ENCODE results near the gene FILIP1L. TPM values are rescaled to one million over a fixed set of nuclear protein-coding genes. Genes with fewer than 3 reads are reported as not detected.

FILIP1L gene
- total RNA-seq, 2 experiments from 2014 or later: 1.5 to 1.7 TPM

DNA sequence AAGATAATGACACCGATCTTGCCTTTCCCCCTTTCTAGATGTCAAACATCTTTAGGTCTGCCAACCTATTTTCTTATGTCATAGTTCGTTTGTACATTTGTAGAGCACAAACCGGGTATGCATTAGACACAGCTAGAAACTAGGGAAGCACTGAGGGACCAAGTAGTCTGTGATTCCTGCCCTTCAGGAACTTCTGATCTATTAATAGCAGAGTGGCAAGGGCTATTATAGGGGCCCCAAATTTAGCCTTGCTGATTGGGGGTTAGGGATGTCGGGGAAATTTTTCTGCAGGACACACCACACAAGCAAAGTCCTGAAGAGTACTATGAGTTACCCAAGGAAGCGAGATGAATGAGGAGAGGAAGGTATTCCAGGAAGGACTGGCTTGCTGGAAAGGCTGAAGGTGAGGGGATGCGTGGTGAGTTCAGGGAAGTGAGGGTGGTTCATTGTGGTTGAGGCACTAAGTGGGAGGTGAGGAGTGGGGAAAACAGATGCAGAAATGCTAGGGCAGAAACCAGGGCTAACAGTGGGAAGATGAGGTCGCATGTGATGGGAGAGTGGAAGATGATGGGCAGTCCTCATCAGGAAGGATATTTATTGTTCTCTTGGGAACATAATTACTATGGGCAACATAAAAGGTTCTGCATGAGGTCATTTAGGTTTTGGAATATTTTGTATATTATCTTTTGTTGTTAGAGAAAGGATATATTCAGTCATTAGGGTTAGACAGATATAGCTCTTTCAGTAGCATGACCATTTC is 152.4 kb downstream of the FILIP1L start:
- ATAC-seq (no peak), DNase-seq (no peak)
- no peak overlapping the region for H3K4me3 Mint-ChIP-seq
- no peaks in the 10 kb centered on the region for H3K27me3 Mint-ChIP-seq (ENCODE audit: low read depth)
- H3K27ac Mint-ChIP-seq: no peak overlapping the region
- H3K4me1 Mint-ChIP-seq (ENCODE audit: low read depth): peaks cover 7% of the 10 kb centered on the region
- H3K9me3 Mint-ChIP-seq (ENCODE audit: insufficient read depth): no peaks in the 10 kb centered on the region
- CTCF ChIA-PET: interaction anchor here (1.0 kb wide), 1 partner anchor 11 kb away, joined by 3 read pairs; no protein-coding TSS in a partner anchor
- H3K36me3 Mint-ChIP-seq (ENCODE audit: low read depth): no peaks in the 10 kb centered on the region
- POLR2A ChIA-PET: no interaction called here

DNA sequence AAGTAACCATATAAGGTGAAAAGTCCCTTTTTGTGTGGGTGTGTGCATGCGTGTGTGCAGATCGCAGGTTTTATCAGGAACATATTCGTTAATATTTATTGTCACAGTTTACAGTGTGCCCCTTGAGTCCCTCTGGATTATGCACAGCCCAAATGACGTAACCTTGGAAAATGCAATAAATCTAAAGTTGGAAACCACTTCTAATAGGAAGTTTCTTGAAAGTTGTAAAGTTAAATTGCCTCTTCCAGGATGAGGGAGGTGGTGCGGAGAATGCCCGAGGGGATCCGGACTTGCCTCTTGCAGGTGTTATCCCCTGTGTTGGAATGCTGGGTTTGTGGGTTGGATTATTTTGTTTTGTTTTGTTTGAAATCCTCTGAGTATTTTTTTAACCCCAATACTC is 153.4 kb downstream of the FILIP1L start:
- Mint-ChIP-seq H3K27me3 (ENCODE audit: low read depth) (no peaks in the 10 kb centered on the region), H3K36me3 (ENCODE audit: low read depth) (no peaks in the 10 kb centered on the region), H3K4me3 (no peak overlapping the region), H3K27ac (no peak overlapping the region), H3K9me3 (ENCODE audit: insufficient read depth) (no peaks in the 10 kb centered on the region), H3K4me1 (ENCODE audit: low read depth) (peaks cover 7% of the 10 kb centered on the region)
- ChIA-PET POLR2A (no interaction called here), CTCF (no interaction called here)
- ATAC-seq (no peak), DNase-seq (no peak)

DNA sequence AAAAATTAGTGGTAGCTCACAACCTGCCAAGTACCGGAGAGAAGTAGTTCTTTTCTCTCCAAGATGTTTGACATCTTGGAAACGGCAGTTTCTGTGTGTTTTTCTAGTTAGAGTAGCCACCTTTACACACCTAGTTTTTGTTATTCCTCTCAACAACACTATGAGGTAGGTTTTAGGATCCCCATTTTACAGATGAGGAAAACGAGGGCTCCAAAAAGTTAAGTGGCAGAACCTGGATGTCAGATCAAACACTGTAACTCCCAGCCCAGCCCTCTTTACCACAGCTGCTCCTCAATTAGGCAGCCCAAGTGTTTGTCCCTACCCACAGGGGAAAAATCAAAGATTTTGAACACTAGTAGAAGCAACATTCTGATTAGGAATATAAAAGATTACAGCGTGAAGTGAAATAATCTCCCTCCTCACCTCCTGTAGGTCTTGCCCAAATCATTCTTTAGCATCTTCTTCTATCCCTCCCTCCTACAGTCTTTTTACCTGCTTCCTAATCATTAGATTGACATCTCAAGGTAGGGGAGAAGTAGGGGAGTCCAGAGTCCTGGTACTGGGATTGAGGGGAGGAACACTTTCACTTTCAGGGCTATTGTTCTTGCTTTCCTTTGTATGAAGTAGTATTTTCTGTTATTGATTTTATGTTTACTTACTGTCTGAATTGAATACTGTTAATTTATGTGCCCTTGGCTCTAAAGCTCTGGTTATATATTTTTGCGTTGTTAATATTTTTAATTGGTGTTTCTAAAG is 154.0 kb downstream of the FILIP1L start:
- CTCF ChIA-PET: no interaction called here
- Mint-ChIP-seq H3K27me3 (ENCODE audit: low read depth) (no peaks in the 10 kb centered on the region), H3K9me3 (ENCODE audit: insufficient read depth) (no peaks in the 10 kb centered on the region), H3K36me3 (ENCODE audit: low read depth) (no peaks in the 10 kb centered on the region), H3K27ac (no peak overlapping the region), H3K4me3 (no peak overlapping the region), H3K4me1 (ENCODE audit: low read depth) (peaks cover 7% of the 10 kb centered on the region)
- POLR2A ChIA-PET: no interaction called here
- DNase-seq (no peak), ATAC-seq (no peak)

GRCh38 chr3:99958222-99958912 is 155.9 kb downstream of the FILIP1L start:
- Mint-ChIP-seq H3K9me3 (ENCODE audit: insufficient read depth) (no peaks in the 10 kb centered on the region), H3K27ac (no peak overlapping the region), H3K4me3 (no peak overlapping the region), H3K27me3 (ENCODE audit: low read depth) (no peaks in the 10 kb centered on the region), H3K36me3 (ENCODE audit: low read depth) (no peaks in the 10 kb centered on the region), H3K4me1 (ENCODE audit: low read depth) (peaks cover 11% of the 10 kb centered on the region)
- CTCF ChIA-PET: interaction anchor here (0.7 to 1.1 kb wide), 2 partner anchors 8 to 126 kb away, joined by 3 to 4 read pairs; no protein-coding TSS in a partner anchor
- no peak for ATAC-seq
- DNase-seq: no peak
- POLR2A ChIA-PET: interaction anchor here (0.6 kb wide), 2 partner anchors 58 to 508 kb away, joined by 3 read pairs; no protein-coding TSS in a partner anchor

DNA sequence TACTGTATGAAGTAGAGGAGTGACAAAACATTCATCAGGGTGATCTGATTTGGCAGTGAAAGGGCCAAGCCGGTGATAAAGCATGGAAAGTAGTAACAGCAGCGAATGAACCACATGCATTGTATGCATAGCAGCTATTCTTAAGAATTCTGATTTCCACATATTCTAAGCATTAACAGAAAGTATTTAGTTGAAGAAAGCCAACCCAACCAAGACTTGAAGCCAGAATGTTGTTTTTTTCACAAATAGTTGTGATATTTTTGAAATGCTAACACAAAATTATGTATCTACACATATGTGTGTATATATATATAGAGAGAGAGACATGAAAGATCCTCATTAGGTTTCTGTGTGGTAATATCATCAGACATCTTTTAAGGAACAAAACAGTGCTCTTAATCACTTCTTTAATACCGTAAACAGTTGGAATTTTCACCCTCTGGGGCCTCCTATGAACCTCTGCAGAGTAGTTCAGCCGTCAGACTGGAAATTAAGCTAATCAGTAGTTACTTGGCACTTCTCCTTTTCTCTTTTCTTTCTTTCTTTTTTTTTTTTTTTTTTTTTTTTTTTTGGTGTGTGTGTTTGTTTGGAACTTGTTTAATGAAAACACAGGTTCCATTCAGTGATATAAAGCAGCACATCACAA is 157.0 kb downstream of the FILIP1L start:
- DNase-seq (no peak), ATAC-seq (no peak)
- no peak overlapping the region for H3K27ac Mint-ChIP-seq
- peaks cover 11% of the 10 kb centered on the region for H3K4me1 Mint-ChIP-seq (ENCODE audit: low read depth)
- no peaks in the 10 kb centered on the region for H3K36me3 Mint-ChIP-seq (ENCODE audit: low read depth)
- H3K9me3 Mint-ChIP-seq (ENCODE audit: insufficient read depth): no peaks in the 10 kb centered on the region
- ChIA-PET POLR2A (no interaction called here), CTCF (interaction anchor here (1.0 kb wide), 1 partner anchor 23 kb away, joined by 3 read pairs; no protein-coding TSS in a partner anchor)
- no peaks in the 10 kb centered on the region for H3K27me3 Mint-ChIP-seq (ENCODE audit: low read depth)
- no peak overlapping the region for H3K4me3 Mint-ChIP-seq

DNA sequence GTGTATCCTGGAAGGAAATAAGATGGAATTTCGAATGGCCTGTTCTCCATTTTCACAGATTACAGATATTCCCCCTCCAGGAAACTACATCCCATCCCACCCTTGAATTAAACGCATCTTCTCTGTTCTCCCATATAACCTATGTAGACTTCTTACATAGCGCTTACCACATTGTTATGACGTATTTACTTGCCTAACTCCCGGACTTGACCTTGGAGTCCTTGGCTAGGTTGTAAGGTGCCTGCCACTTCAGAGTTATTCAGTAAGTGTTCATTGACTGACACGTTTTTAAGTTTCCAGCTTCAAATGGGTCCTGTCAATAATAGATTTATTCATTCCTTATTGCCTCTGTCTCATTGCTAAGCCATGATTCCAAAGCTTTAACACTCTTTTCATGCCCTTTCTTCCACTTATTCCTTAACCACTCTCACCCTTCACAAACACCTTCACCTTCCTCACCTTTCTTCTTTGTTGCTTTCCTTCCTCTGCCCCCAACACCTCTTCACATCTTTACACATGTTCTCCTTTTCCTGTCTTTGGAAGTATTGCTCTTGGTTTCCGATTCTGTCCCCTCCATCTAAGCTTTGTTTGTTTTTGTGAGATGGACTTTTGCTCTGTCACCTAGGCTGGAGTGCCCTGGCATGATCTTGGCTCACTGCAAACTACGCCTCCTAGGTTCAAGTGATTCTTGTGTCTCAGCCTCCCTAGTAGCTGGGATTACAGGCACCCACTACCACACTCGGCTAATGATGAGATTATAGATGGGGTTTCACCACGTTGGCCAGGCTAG is 158.3 kb downstream of the FILIP1L start:
- H3K36me3 Mint-ChIP-seq (ENCODE audit: low read depth): no peaks in the 10 kb centered on the region
- H3K4me1 Mint-ChIP-seq (ENCODE audit: low read depth): peaks cover 8% of the 10 kb centered on the region
- DNase-seq (no peak), ATAC-seq (no peak)
- H3K27me3 Mint-ChIP-seq (ENCODE audit: low read depth): no peaks in the 10 kb centered on the region
- H3K27ac Mint-ChIP-seq: no peak overlapping the region
- no peak overlapping the region for H3K4me3 Mint-ChIP-seq
- no peaks in the 10 kb centered on the region for H3K9me3 Mint-ChIP-seq (ENCODE audit: insufficient read depth)
- ChIA-PET POLR2A (interaction anchor here (0.5 kb wide), 1 partner anchor 9 kb away, joined by 3 read pairs; no protein-coding TSS in a partner anchor), CTCF (interaction anchor here (1.0 kb wide), 1 partner anchor 22 kb away, joined by 3 read pairs; no protein-coding TSS in a partner anchor)

DNA sequence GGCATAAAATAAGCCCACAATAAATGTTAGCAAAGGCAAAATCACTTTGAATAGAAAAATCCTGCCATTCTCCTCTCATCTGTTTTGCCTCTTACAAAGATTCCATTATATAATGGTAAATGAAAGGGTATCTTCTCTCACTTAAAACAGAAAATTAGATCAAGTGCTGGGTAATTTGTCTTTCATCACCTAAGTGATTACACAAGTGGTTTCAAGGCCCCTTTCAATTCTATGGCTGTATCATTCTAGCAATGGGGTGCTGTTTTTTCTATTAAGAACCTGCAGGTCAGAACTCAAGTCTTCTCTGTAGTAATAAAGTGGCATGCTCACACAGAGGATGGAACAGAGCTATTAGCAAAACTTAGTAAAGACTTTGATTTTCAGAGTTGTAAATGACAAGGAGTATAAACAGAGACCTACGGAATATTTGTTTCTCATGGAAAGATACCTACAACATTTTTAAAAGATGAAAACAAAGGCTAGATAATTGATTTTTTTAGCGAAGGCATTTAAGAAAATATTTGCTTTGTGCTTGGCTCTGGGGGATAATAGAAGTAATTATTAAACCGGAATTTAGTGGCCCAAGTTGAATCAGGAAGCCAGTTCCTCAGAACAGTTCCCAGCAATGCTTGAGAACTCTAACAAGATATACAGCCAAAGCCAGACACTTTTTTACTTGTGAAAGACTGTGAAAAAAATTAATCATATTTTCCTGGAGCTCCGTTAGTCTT is 159.2 kb downstream of the FILIP1L start:
- H3K4me3 Mint-ChIP-seq: no peak overlapping the region
- peaks cover 6% of the 10 kb centered on the region for H3K4me1 Mint-ChIP-seq (ENCODE audit: low read depth)
- ChIA-PET CTCF (no interaction called here), POLR2A (no interaction called here)
- DNase-seq: no peak
- H3K36me3 Mint-ChIP-seq (ENCODE audit: low read depth): no peaks in the 10 kb centered on the region
- H3K9me3 Mint-ChIP-seq (ENCODE audit: insufficient read depth): no peaks in the 10 kb centered on the region
- ATAC-seq: no peak
- no peak overlapping the region for H3K27ac Mint-ChIP-seq
- H3K27me3 Mint-ChIP-seq (ENCODE audit: low read depth): no peaks in the 10 kb centered on the region

DNA sequence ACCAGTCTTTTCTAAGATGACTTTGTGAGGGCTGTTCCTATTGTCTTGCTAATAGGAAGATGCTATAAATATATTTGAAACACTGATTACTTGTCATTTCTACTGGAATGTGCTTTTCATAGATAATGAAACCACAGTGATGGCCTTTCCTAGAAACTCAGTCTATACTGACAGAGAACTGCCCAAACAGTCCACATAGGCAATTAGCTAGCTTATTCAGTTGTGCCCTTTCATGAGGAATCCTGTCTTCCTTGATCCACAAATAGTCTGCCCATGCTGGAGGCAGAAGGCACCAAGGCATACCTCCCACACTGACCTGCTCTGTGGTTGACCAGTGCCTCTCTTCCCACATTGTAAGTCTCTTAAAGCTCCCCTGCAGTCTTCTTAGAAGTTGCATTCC is 160.7 kb downstream of the FILIP1L start:
- ChIA-PET CTCF (interaction anchor here (0.6 kb wide), 1 partner anchor 295 kb away, joined by 3 read pairs; no protein-coding TSS in a partner anchor), POLR2A (no interaction called here)
- DNase-seq: no peak
- H3K27me3 Mint-ChIP-seq (ENCODE audit: low read depth): no peaks in the 10 kb centered on the region
- no peak overlapping the region for H3K27ac Mint-ChIP-seq
- no peak for ATAC-seq
- H3K36me3 Mint-ChIP-seq (ENCODE audit: low read depth): no peaks in the 10 kb centered on the region
- no peaks in the 10 kb centered on the region for H3K9me3 Mint-ChIP-seq (ENCODE audit: insufficient read depth)
- no peak overlapping the region for H3K4me3 Mint-ChIP-seq
- H3K4me1 Mint-ChIP-seq (ENCODE audit: low read depth): peaks cover 6% of the 10 kb centered on the region

DNA sequence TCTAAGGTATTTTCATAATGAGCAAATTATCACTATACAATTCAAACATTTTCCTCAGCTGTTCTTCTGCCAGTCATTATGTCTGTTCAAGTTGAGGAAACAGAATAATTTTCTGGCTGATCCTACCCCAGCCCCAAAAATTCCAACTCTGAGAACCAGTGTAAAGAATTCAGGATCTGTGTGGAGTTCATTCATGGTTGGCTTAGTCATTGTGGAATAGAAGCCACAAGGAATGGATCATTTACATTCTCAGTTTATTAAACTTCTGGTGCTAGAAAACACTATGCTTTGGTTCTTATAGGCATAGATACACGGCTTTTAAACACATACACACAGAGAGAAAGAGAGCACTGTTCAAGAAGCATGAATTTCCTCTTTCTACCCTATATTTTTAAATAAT is 162.0 kb downstream of the FILIP1L start:
- Mint-ChIP-seq H3K27me3 (ENCODE audit: low read depth) (no peaks in the 10 kb centered on the region), H3K36me3 (ENCODE audit: low read depth) (no peaks in the 10 kb centered on the region), H3K9me3 (ENCODE audit: insufficient read depth) (no peaks in the 10 kb centered on the region), H3K27ac (no peak overlapping the region), H3K4me1 (ENCODE audit: low read depth) (peaks cover 6% of the 10 kb centered on the region), H3K4me3 (no peak overlapping the region)
- ATAC-seq: no peak
- ChIA-PET CTCF (interaction anchor here (0.6 kb wide), 1 partner anchor 27 kb away, joined by 3 read pairs; no protein-coding TSS in a partner anchor), POLR2A (no interaction called here)
- DNase-seq: no peak

DNA sequence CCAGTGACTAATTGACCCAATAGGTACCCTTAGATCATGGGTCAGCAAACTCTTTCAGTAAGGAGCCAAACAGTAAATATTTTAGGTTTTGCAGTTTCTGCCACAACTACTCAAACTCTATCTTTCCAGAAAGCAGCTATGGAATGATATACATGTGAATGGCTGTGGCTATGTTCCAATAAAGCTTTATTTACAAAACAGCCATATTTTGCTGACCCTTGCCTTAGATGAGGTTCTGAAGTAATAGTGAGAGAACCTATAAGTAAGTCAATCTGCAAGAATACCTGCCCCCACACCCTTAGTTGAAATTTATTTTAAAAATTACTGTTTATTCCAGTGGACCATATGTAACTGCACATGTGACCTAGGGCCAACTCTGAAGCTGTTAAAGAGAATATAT is 162.6 kb downstream of the FILIP1L start:
- POLR2A ChIA-PET: no interaction called here
- H3K27me3 Mint-ChIP-seq (ENCODE audit: low read depth): no peaks in the 10 kb centered on the region
- ATAC-seq: no peak
- no peaks in the 10 kb centered on the region for H3K36me3 Mint-ChIP-seq (ENCODE audit: low read depth)
- CTCF ChIA-PET: interaction anchor here (0.6 to 1.9 kb wide), 3 partner anchors 25 to 109 kb away, joined by 3 to 4 read pairs (median 3); no protein-coding TSS in a partner anchor
- H3K27ac Mint-ChIP-seq: no peak overlapping the region
- no peak overlapping the region for H3K4me3 Mint-ChIP-seq
- no peaks in the 10 kb centered on the region for H3K9me3 Mint-ChIP-seq (ENCODE audit: insufficient read depth)
- peaks cover 6% of the 10 kb centered on the region for H3K4me1 Mint-ChIP-seq (ENCODE audit: low read depth)
- DNase-seq: no peak
